HG03521 (cell line): ENCODE data around the gene MRAS.
"Not testable (repeated sequence)": the region's sequence is repeated elsewhere in the genome, so short reads cannot be mapped to it uniquely, and the experiment has no call there.

Experiments
- ATAC-seq: cut with Tn5 transposase; IDR thresholded peaks from one replicate; pipeline ENCODE4 v1.9.1; 2021; ENCODE audit warnings: mild to moderate bottlenecking, moderate library complexity; ENCODE audit not compliant: unreplicated experiment

The MRAS gene

GRCh38 chr3:138412821-138413551 is 64.6 kb downstream of the MRAS start:
- no peak for ATAC-seq

GRCh38 chr3:138416236-138416635 is 67.9 kb downstream of the MRAS start:
- not testable (repeated sequence) for ATAC-seq

- ATAC-seq = peak; percentile 75
Measured at GRCh38 chr3:138417559-138417982, 69.2 kb downstream of the MRAS start.

- ATAC-seq = no peak
Measured at GRCh38 chr3:138418601-138419206, 70.3 kb downstream of the MRAS start.

- no peak for ATAC-seq
Measured at GRCh38 chr3:138423316-138423715, 74.9 kb downstream of the MRAS start.

- ATAC-seq = no peak
Measured at GRCh38 chr3:138424323-138424722, 75.9 kb downstream of the MRAS start.

GRCh38 chr3:138426211-138426610 is 77.8 kb downstream of the MRAS start:
- no peak for ATAC-seq

GRCh38 chr3:138426754-138427153 is 78.4 kb downstream of the MRAS start:
- not testable (repeated sequence) for ATAC-seq

- ATAC-seq = no peak
Measured at GRCh38 chr3:138429665-138430064, 81.3 kb downstream of the MRAS start.

- no peak for ATAC-seq
Measured at GRCh38 chr3:138432576-138433240, 84.3 kb downstream of the MRAS start.

- ATAC-seq = no peak
Measured at GRCh38 chr3:138433892-138434275, 85.5 kb downstream of the MRAS start.

- ATAC-seq = no peak
Measured at GRCh38 chr3:138434276-138434874, 86.0 kb downstream of the MRAS start, which contains the start of gene ESYT3. ESYT3 (plus strand) TSS chr3:138434616; CDS start chr3:138434799, 183 bp downstream.

- no peak for ATAC-seq
Measured at GRCh38 chr3:138434875-138435772, 86.7 kb downstream of the MRAS start.

- no peak for ATAC-seq
Measured at GRCh38 chr3:138435840-138436239, 87.5 kb downstream of the MRAS start.

- no peak for ATAC-seq
Measured at GRCh38 chr3:138437281-138437680, 88.9 kb downstream of the MRAS start.

GRCh38 chr3:138438896-138439295 is 90.5 kb downstream of the MRAS start:
- no peak for ATAC-seq

- no peak for ATAC-seq
Measured at GRCh38 chr3:138439646-138440045, 91.3 kb downstream of the MRAS start.

- no peak for ATAC-seq
Measured at GRCh38 chr3:138440121-138440521, 91.7 kb downstream of the MRAS start.

GRCh38 chr3:138440596-138440995 is 92.2 kb downstream of the MRAS start:
- no peak for ATAC-seq

GRCh38 chr3:138441256-138441655 is 92.9 kb downstream of the MRAS start:
- ATAC-seq = no peak

GRCh38 chr3:138441742-138442141 is 93.4 kb downstream of the MRAS start:
- no peak for ATAC-seq
